ENCODE data around the gene CLINT1. TPM values are rescaled to one million over a fixed set of nuclear protein-coding genes. Genes with fewer than 3 reads are reported as not detected.

CLINT1 gene
- total RNA-seq, 6 donors from 2014 or later = 66.2 to 211 (median 123) TPM

GRCh38 chr5:157835041-157835440, 23.9 kb downstream of the CLINT1 start:
- Histone ChIP-seq H3K36me3 (no peaks in the 10 kb centered on the region), H3K27me3 (no peaks in the 10 kb centered on the region), H3K27ac (no peak overlapping the region), H3K4me3 (no peak overlapping the region), H3K4me1 (peaks cover 0 to 7% (median 0%) of the 10 kb centered on the region in 4 donors), H3K9me3 (no peaks in the 10 kb centered on the region)
- no peak for DNase-seq
- 53 to 65% methylated on average over 5 of the region's 5 CpGs for WGBS, 2 donors
- no peak for ATAC-seq (ENCODE audit: low FRiP score in 2 of 2)
- TF ChIP-seq POLR2A (IDR thresholded peaks at IDR 0.05) = no peak
- no peak for TF ChIP-seq EP300 (IDR thresholded peaks at IDR 0.05)
- no peak for TF ChIP-seq POLR2AphosphoS5 (IDR thresholded peaks at IDR 0.05)
- no peak for TF ChIP-seq CTCF (IDR thresholded peaks at IDR 0.05)

- H3K27ac ChIP-seq = no peak overlapping the region
- H3K27me3 ChIP-seq = no peaks in the 10 kb centered on the region
- peak in 1 of 2 donors; percentile 36 for ATAC-seq (ENCODE audit: low FRiP score in 2 of 2)
- 93 to 98% methylated on average over 4 of the region's 4 CpGs for WGBS, 2 donors
- H3K9me3 ChIP-seq = no peaks in the 10 kb centered on the region
- H3K4me1 ChIP-seq = peaks cover 17 to 30% (median 19%) of the 10 kb centered on the region in 4 donors
- H3K36me3 ChIP-seq = no peaks in the 10 kb centered on the region
- no peak overlapping the region for H3K4me3 ChIP-seq
- DNase-seq = no peak
- TF ChIP-seq POLR2AphosphoS5 (IDR thresholded peaks at IDR 0.05) (no peak), EP300 (IDR thresholded peaks at IDR 0.05) (no peak), CTCF (IDR thresholded peaks at IDR 0.05) (peak in 1 of 6 experiments; percentile 10)
These were observed 29.9 kb downstream of the CLINT1 start for GRCh38 chr5:157828944-157829639.

GRCh38 chr5:157828105-157828943, 30.6 kb downstream of the CLINT1 start:
- no peak for DNase-seq
- Histone ChIP-seq H3K4me1 (peaks cover 17 to 30% (median 18%) of the 10 kb centered on the region in 4 donors), H3K27ac (peak overlapping the region in 1 of 4 donors; percentile 52), H3K36me3 (no peaks in the 10 kb centered on the region), H3K27me3 (no peaks in the 10 kb centered on the region), H3K4me3 (no peak overlapping the region), H3K9me3 (no peaks in the 10 kb centered on the region)
- 44 to 56% methylated on average over 8 of the region's 8 CpGs for WGBS, 2 donors
- no peak for TF ChIP-seq POLR2A (IDR thresholded peaks at IDR 0.05)
- TF ChIP-seq EP300 (IDR thresholded peaks at IDR 0.05) = no peak
- TF ChIP-seq CTCF (IDR thresholded peaks at IDR 0.05) = no peak
- TF ChIP-seq POLR2AphosphoS5 (IDR thresholded peaks at IDR 0.05) = no peak
- ATAC-seq (ENCODE audit: low FRiP score in 2 of 2) = no peak

GRCh38 chr5:157827423-157827822, 31.5 kb downstream of the CLINT1 start:
- Histone ChIP-seq H3K27ac (no peak overlapping the region), H3K4me3 (no peak overlapping the region), H3K4me1 (peaks cover 14 to 33% (median 17%) of the 10 kb centered on the region in 4 donors), H3K27me3 (no peaks in the 10 kb centered on the region), H3K36me3 (no peaks in the 10 kb centered on the region), H3K9me3 (no peaks in the 10 kb centered on the region)
- TF ChIP-seq CTCF (IDR thresholded peaks at IDR 0.05) (no peak), EP300 (IDR thresholded peaks at IDR 0.05) (no peak), POLR2AphosphoS5 (IDR thresholded peaks at IDR 0.05) (no peak), POLR2A (IDR thresholded peaks at IDR 0.05) (no peak)
- WGBS, 2 donors = 12 to 18% methylated on average over 3 of the region's 3 CpGs
- ATAC-seq (ENCODE audit: low FRiP score in 2 of 2) (no peak), DNase-seq (no peak)

All from upper lobe of left lung (tissue), 6 donors.